Measurements from ENCODE around the gene AZIN2.

DNA sequence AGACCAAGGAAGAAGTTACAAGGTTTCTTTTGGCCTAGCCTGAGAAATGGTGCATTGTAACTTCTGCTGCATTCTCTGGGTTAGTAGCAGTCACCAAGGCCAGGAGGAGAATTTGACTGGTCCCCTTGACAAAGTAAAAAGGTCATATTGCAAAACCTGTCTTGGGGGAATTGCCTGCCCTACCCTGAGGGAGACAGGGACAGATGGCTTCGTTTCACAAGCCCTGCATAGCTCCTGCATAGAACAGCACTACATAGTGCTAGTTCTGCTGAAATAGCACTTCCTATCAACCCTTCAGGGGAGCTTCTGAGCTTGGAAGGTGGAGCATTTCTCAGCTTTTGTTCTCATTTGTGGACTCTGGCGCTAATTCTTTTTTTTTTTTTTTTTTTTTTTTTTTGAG lies 23.9 kb upstream of the AZIN2 start:
- no peak for TF ChIP-seq POLR2A (IDR thresholded peaks at IDR 0.05)
- TF ChIP-seq, protein P1, sequence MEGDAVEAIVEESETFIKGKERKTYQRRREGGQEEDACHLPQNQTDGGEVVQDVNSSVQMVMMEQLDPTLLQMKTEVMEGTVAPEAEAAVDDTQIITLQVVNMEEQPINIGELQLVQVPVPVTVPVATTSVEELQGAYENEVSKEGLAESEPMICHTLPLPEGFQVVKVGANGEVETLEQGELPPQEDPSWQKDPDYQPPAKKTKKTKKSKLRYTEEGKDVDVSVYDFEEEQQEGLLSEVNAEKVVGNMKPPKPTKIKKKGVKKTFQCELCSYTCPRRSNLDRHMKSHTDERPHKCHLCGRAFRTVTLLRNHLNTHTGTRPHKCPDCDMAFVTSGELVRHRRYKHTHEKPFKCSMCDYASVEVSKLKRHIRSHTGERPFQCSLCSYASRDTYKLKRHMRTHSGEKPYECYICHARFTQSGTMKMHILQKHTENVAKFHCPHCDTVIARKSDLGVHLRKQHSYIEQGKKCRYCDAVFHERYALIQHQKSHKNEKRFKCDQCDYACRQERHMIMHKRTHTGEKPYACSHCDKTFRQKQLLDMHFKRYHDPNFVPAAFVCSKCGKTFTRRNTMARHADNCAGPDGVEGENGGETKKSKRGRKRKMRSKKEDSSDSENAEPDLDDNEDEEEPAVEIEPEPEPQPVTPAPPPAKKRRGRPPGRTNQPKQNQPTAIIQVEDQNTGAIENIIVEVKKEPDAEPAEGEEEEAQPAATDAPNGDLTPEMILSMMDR (IDR thresholded peaks at IDR 0.05): no peak
